HCT116 (cell line): Measurements from ENCODE around the gene AGMAT. TPM values are rescaled to one million over a fixed set of nuclear protein-coding genes. Genes with fewer than 3 reads are reported as not detected.

Experiments
- ATAC-seq: fragments of 200-7000 bp; cut with Tn5 transposase; 2 replicates; pipeline ENCODE4 v1.9.1; 2020; ENCODE audit warnings: mild to moderate bottlenecking, moderate library complexity
- Bru-seq: library from RNA; stranded (reverse); fragments of 400-500 nt; gene quantifications from one replicate; lab custom pipeline; 2021; lab: Mats Ljungman, UMichigan
- BruChase-seq, 2 experiments: library from RNA; stranded (reverse); fragments of 400-500 nt; gene quantifications; one replicate each; lab custom pipeline; 2021; lab: Mats Ljungman, UMichigan
- BruUV-seq: library from RNA; stranded (reverse); fragments of 400-500 nt; replicated peaks from 2 replicates; lab custom pipeline; 2021; lab: Mats Ljungman, UMichigan
- CTCF ChIA-PET: fragments of 300-600 bp; sonication (Branson Sonifier 250); formaldehyde crosslinking; loops from one replicate; lab custom pipeline; 2021; ENCODE audit warnings: antibody characterized with exemption; lab: Charles Lee
- POLR2A ChIA-PET: fragments of 300-600, 350-600 bp; sonication (Branson Sonifier 250); formaldehyde crosslinking; loops from one replicate; lab custom pipeline; 2021; ENCODE audit warnings: antibody characterized with exemption; lab: Charles Lee
- RAD21 ChIA-PET, 2 experiments: fragments of 300-600 bp; sonication (Branson Sonifier 250); formaldehyde crosslinking; loops; one replicate each; lab custom pipeline; 2023; ENCODE audit warnings: low total read pairs in 2 of 2; ENCODE audit not compliant: uncharacterized antibody in 2 of 2, unreplicated experiment in 2 of 2, low non-redundant PET in 1 of 2; lab: Charles Lee
- DNase-seq: peaks from one replicate; pipeline ENCODE4 v3.0.0-alpha.2; 2010; ENCODE audit warnings: low read depth, low spot score
- H2AFZ ChIP-seq: fragments of 200-600 bp; shearing (Covaris generic), sonication (generic); 2 replicates; pipeline ENCODE4 v1.6.1; 2017; ENCODE audit warnings: low read depth, mixed run types, mixed read lengths, antibody characterized with exemption, low read length; ENCODE audit not compliant: poor library complexity, severe bottlenecking
- H3K27ac ChIP-seq: 2 replicates; pipeline ENCODE4 v1.5.1; 2012; ENCODE audit warnings: low read depth, low read length
- H3K27me3 ChIP-seq: fragments of 200-600 bp; sonication (generic); 2 replicates; pipeline ENCODE4 v1.6.1; 2016; ENCODE audit warnings: mixed run types, low read length, mixed read lengths; ENCODE audit not compliant: insufficient read depth
- H3K36me3 ChIP-seq, 2 experiments: fragments of 200-500 bp in 1 of 2; fragments of 200-600 bp in 1 of 2; sonication (Bioruptor generic) in 1 of 2; sonication (generic) in 1 of 2; 2 replicates each; pipeline versions ENCODE4 v1.5.1 to v1.6.1; 2014 to 2016; ENCODE audit warnings: low read length in 2 of 2, inconsistent platforms in 1 of 2, mixed read lengths in 1 of 2, mixed run types in 1 of 2; ENCODE audit not compliant: insufficient read depth in 2 of 2, control insufficient read depth in 1 of 2
- H3K4me1 ChIP-seq, 2 experiments: fragments of 200-600 bp in 1 of 2; sonication (generic) in 1 of 2; 2 replicates each; pipeline versions ENCODE4 v1.5.1 to v1.6.1; 2012 to 2017; ENCODE audit warnings: low read length in 2 of 2, inconsistent platforms in 1 of 2, mild to moderate bottlenecking in 1 of 2, mixed read lengths in 1 of 2, mixed run types in 1 of 2, moderate library complexity in 1 of 2; ENCODE audit not compliant: insufficient read depth in 2 of 2, control insufficient read depth in 1 of 2
- H3K4me2 ChIP-seq: fragments of 200-600 bp; sonication (generic); 2 replicates; pipeline ENCODE4 v1.6.1; 2017; ENCODE audit warnings: mixed run types, low read length, mixed read lengths
- H3K4me3 ChIP-seq, 2 experiments: fragments of 200-600 bp in 1 of 2; sonication (generic) in 1 of 2; replicated peaks in 1 of 2; 2 replicates each; pipeline ENCODE4 v1.5.1; 2011 to 2016; ENCODE audit warnings: low read length in 2 of 2, control low read depth in 1 of 2, low read depth in 1 of 2, mild to moderate bottlenecking in 1 of 2, mixed read lengths in 1 of 2, mixed run types in 1 of 2
- H3K79me2 ChIP-seq: fragments of 200-600 bp; sonication (generic); 2 replicates; pipeline ENCODE4 v1.6.1; 2017; ENCODE audit warnings: mild to moderate bottlenecking, mixed run types, low read length, moderate library complexity, mixed read lengths; ENCODE audit not compliant: insufficient read depth
- H3K9ac ChIP-seq: fragments of 200-600 bp; sonication (generic); 2 replicates; pipeline ENCODE4 v1.6.1; 2016; ENCODE audit warnings: low read length, mixed read lengths
- H3K9me2 ChIP-seq: fragments of 200-600 bp; sonication (generic), shearing (Covaris generic); 2 replicates; pipeline ENCODE4 v1.6.1; 2017; ENCODE audit warnings: mixed run types, mild to moderate bottlenecking, moderate library complexity; ENCODE audit not compliant: insufficient read depth
- H3K9me3 ChIP-seq, 2 experiments: fragments of 200-500 bp in 1 of 2; fragments of 200-600 bp in 1 of 2; sonication (Bioruptor generic) in 1 of 2; sonication (generic) in 1 of 2; 2 replicates each; pipeline ENCODE4 v1.6.1; 2014 to 2017; ENCODE audit warnings: low read length in 2 of 2, mixed read lengths in 2 of 2, inconsistent platforms in 1 of 2, low read depth in 1 of 2, mild to moderate bottlenecking in 1 of 2, mixed run types in 1 of 2, moderate library complexity in 1 of 2; ENCODE audit not compliant: control insufficient read depth in 1 of 2, insufficient read depth in 1 of 2
- H4K20me1 ChIP-seq: fragments of 200-600 bp; sonication (generic), shearing (Covaris generic); 2 replicates; pipeline ENCODE4 v1.6.1; 2017; ENCODE audit warnings: mixed run types, mild to moderate bottlenecking, moderate library complexity; ENCODE audit not compliant: insufficient read depth
- ATF3 ChIP-seq: IDR thresholded peaks from 2 replicates; pipeline ENCODE4 v1.6.1; 2012
- CBX3 ChIP-seq: IDR thresholded peaks from 2 replicates; pipeline ENCODE4 v1.6.1; 2012; ENCODE audit warnings: low read depth
- POLR2AphosphoS5 ChIP-seq: IDR thresholded peaks from 2 replicates; pipeline ENCODE4 v1.6.1; 2011; ENCODE audit warnings: mild to moderate bottlenecking, low read depth, low read length, moderate library complexity
- RAD21 ChIP-seq: IDR thresholded peaks from 2 replicates; pipeline ENCODE4 v1.6.1; 2012; ENCODE audit warnings: low read depth, mild to moderate bottlenecking
- SIN3A ChIP-seq: IDR thresholded peaks from 2 replicates; pipeline ENCODE4 v1.6.1; 2012; ENCODE audit warnings: low read depth
- SRF ChIP-seq: IDR thresholded peaks from 2 replicates; pipeline ENCODE4 v1.6.1; 2012; ENCODE audit warnings: low read depth
- YY1 ChIP-seq: IDR thresholded peaks from 2 replicates; pipeline ENCODE4 v1.6.1; 2011; ENCODE audit warnings: low read length, low read depth, moderate library complexity, mild to moderate bottlenecking; ENCODE audit not compliant: insufficient replicate concordance; ENCODE audit errors: extremely low read depth
- ZFX ChIP-seq: fragments of 450-650 bp; IDR thresholded peaks from 2 replicates; pipeline ENCODE4 v1.6.1; 2017
- intact Hi-C: fragments of 100-400 bp; cut with micrococcal nuclease; formaldehyde crosslinking; loops from 2 replicates; pipeline ENCODE4 v1.10.0; 2022
- long read RNA-seq: library from polyadenylated mRNA; unstranded; transcript quantifications from one replicate; pipeline ENCODE4 v2.0.0, GENCODE V29; 2021; ENCODE audit not compliant: unreplicated experiment
- polyA plus RNA-seq: library from polyadenylated mRNA; unstranded; fragments of >200 nt; gene quantifications from 2 replicates; pipeline ENCODE4 v1.2.1, GENCODE V29; 2012; ENCODE audit warnings: missing spikeins
- total RNA-seq: library from RNA; stranded (reverse); gene quantifications from one replicate; pipeline ENCODE4 v1.2.1, GENCODE V29; 2021; ENCODE audit not compliant: unreplicated experiment

Gene AGMAT
- total RNA-seq, result not detected
- polyA plus RNA-seq, result not detected in 2 replicates
- not detected for Bru-seq, nascent RNA
- BruChase-seq, experiment 1, labeled RNA remaining after a 6-hour chase, result not detected
- BruChase-seq, experiment 2, labeled RNA remaining after a 2-hour chase, result not detected
- long read RNA-seq, result 0 reads

DNA sequence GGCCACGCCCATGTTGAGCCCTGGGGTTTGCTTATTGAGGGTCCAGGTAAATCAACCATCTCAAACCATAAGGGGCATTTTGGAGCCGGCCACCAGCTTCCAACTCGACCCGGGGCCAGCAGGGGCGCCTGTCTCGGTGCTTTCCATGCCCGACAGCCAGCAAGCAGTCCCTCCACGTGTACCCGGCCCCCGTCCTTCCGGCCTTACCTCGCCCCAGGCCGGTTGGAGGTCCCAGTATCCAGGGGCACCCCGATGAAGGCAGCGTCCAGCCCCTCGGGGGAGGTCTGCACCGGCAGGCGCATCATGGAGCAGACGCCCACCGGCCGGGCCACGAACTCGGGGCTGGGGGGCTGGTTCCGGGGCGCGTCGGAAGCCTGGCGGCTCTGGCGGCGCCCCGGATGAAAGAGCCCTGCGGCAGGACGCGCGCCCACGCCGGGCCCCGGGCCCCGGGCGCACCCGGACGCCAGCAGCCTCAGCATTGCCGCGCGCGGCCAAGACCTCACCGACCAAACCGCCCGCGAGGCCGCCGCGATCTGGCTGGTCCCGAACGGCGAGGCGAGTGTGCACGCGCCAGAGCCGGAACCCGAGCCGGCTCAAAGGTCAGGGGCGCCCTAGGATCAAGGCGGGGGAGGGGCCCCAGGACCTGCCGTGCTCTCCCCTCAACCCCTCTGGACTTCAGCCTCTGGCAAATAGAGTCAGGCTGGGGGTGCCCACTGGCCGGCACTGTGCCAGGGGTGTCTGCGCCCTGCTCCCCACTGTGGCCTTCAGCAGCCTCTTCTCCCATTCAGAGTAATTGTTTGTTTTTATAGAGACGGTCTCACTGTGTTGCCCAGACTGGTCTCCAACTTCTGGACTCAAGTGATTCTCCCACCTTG is at the start of gene AGMAT:
Gene AGMAT, minus strand, starts transcription at position 563 of the 875 bp plus-strand sequence. Its CDS starts 84 bp downstream, at position 479.
- intact Hi-C loops, result no loop called here
- no peak within 1 kb of the TSS for H2AFZ ChIP-seq
- no peaks in the 10 kb centered on the region for H3K36me3 ChIP-seq
- ATAC-seq (no peak), DNase-seq (no peak)
- H3K4me1 ChIP-seq, result no peaks in the 10 kb centered on the region
- H3K27ac ChIP-seq, result no peak within 1 kb of the TSS
- no peaks in the 10 kb centered on the region for H3K9me3 ChIP-seq
- no peak for TF ChIP-seq RAD21
- no peak for TF ChIP-seq ZFX
- no peak for TF ChIP-seq CBX3
- no peak for TF ChIP-seq SIN3A
- no peak for TF ChIP-seq YY1
- BruUV-seq, result no TSS peak
- H3K79me2 ChIP-seq, result no peaks in the 10 kb centered on the region
- H3K4me3 ChIP-seq, result no peak within 1 kb of the TSS
- POLR2A ChIA-PET, result no interaction called here
- CTCF ChIA-PET, result no interaction called here
- no peaks in the 10 kb centered on the region for H3K27me3 ChIP-seq
- H3K9me2 ChIP-seq, result no peaks in the 10 kb centered on the region
- RAD21 ChIA-PET, result no interaction called here
- H4K20me1 ChIP-seq, result no peaks in the 10 kb centered on the region
- H3K9ac ChIP-seq, result no peak within 1 kb of the TSS
- H3K4me2 ChIP-seq, result no peak within 1 kb of the TSS

GRCh38 chr1:15633756-15634420 is 49.0 kb upstream of the AGMAT start:
- TF ChIP-seq ATF3 (no peak), POLR2AphosphoS5 (no peak), SRF (no peak)
- RAD21 ChIA-PET, result no interaction called here
- Histone ChIP-seq H3K9me2 (no peaks in the 10 kb centered on the region), H3K4me3 (no peak overlapping the region), H3K4me1 (no peaks in the 10 kb centered on the region), H3K27me3 (no peaks in the 10 kb centered on the region), H3K9ac (no peak overlapping the region), H3K27ac (no peak overlapping the region), H3K4me2 (no peak overlapping the region), H2AFZ (no peak overlapping the region), H3K79me2 (peaks cover 13% of the 10 kb centered on the region; the same call in 1 of the 2 replicates), H3K9me3 (no peaks in the 10 kb centered on the region), H4K20me1 (no peaks in the 10 kb centered on the region), H3K36me3 (peaks cover 42 to 59% of the 10 kb centered on the region in 2 experiments)
- ATAC-seq, result no peak
- DNase-seq, result no peak
- no TSS peak for BruUV-seq
- POLR2A ChIA-PET, result no interaction called here
- intact Hi-C loops, result no loop called here
- CTCF ChIA-PET, result no interaction called here
